Bronchus fibroblast of lung (primary cell): ENCODE measurements around the gene SLC25A51. TPM values are rescaled to one million over a fixed set of nuclear protein-coding genes. Genes with fewer than 3 reads are reported as not detected.

Source experiments
- total RNA-seq: library from RNA; depleted of rRNA; stranded (reverse); fragments of >200 nt; gene quantifications from 2 replicates; pipeline ENCODE4 v1.2.3, GENCODE V29; 2015

SLC25A51 gene, protein sequence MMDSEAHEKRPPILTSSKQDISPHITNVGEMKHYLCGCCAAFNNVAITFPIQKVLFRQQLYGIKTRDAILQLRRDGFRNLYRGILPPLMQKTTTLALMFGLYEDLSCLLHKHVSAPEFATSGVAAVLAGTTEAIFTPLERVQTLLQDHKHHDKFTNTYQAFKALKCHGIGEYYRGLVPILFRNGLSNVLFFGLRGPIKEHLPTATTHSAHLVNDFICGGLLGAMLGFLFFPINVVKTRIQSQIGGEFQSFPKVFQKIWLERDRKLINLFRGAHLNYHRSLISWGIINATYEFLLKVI
- total RNA-seq, result 29.7 and 32.4 TPM in 2 replicates

GRCh38 chr9:37903647-37904444 is at the start of gene SLC25A51:
TSS of gene SLC25A51 (minus strand) at chr9:37904127. CDS start at chr9:37888550, 15,577 bp downstream.

Other genes starting within 250 kb of the SLC25A51 start
- gene TRMT10B, start 150.3 kb downstream of the SLC25A51 start, total RNA-seq, result 2.2 TPM in 2 replicates
- 41.6 and 49.6 TPM in 2 replicates for gene EXOSC3, start 119.1 kb downstream of the SLC25A51 start, total RNA-seq
- 8.6 and 9.9 TPM in 2 replicates for gene DCAF10, start 103.3 kb downstream of the SLC25A51 start, total RNA-seq
- gene SHB, start 165.1 kb upstream of the SLC25A51 start, total RNA-seq, result 13.4 and 14.4 TPM in 2 replicates